Activated CD4-positive, alpha-beta memory T cell treated with anti-CD3 and anti-CD28 coated beads for 36 hours (primary cell): ENCODE data around the gene PALM. TPM values are rescaled to one million over a fixed set of nuclear protein-coding genes. Genes with fewer than 3 reads are reported as not detected.
"Not testable (repeated sequence)": the region's sequence is repeated elsewhere in the genome, so short reads cannot be mapped to it uniquely, and the experiment has no call there.

ENCODE experiments used
- CTCF ChIA-PET: fragments of 350-600 bp; sonication (Branson Sonifier 250); formaldehyde crosslinking; loops from one replicate; lab custom pipeline; 2021; ENCODE audit warnings: antibody characterized with exemption, inconsistent platforms; lab: Charles Lee
- POLR2A ChIA-PET: fragments of 350-600 bp; sonication (Branson Sonifier 250); formaldehyde crosslinking; loops from one replicate; lab custom pipeline; 2021; ENCODE audit warnings: antibody characterized with exemption; lab: Charles Lee
- DNase-seq: peaks from one replicate; pipeline ENCODE4 v3.0.0-alpha.2; 2020
- H3K27ac Mint-ChIP-seq: one replicate; pipeline ENCODE4 v1.8.0; 2021; ENCODE audit warnings: mixed read lengths
- H3K27me3 Mint-ChIP-seq: one replicate; pipeline ENCODE4 v1.8.0; 2021; ENCODE audit warnings: mixed read lengths
- H3K36me3 Mint-ChIP-seq: one replicate; pipeline ENCODE4 v1.8.0; 2021; ENCODE audit warnings: mixed read lengths
- H3K4me1 Mint-ChIP-seq: one replicate; pipeline ENCODE4 v1.8.0; 2021; ENCODE audit warnings: low read depth, mixed read lengths
- H3K4me3 Mint-ChIP-seq: one replicate; pipeline ENCODE4 v1.8.0; 2021; ENCODE audit warnings: mild to moderate bottlenecking, mixed read lengths
- H3K9me3 Mint-ChIP-seq: one replicate; pipeline ENCODE4 v1.8.0; 2021; ENCODE audit warnings: mixed read lengths
- intact Hi-C: fragments of 100-400 bp; cut with micrococcal nuclease; formaldehyde crosslinking; loops from one replicate; pipeline ENCODE4 v1.15.1; 2023
- total RNA-seq, 2 experiments: library from RNA; stranded (reverse); gene quantifications; one replicate each; pipeline ENCODE4 v1.2.3, GENCODE V29; 2021

PALM gene
- total RNA-seq, 2 experiments from 2014 or later = 0.17 TPM; not detected in 1

GRCh38 chr19:718251-718951 lies 9.7 kb downstream of the PALM start:
- H3K4me3 Mint-ChIP-seq = no peak overlapping the region
- ChIA-PET POLR2A (no interaction called here), CTCF (no interaction called here)
- no peak overlapping the region for H3K27ac Mint-ChIP-seq
- H3K4me1 Mint-ChIP-seq = no peaks in the 10 kb centered on the region
- intact Hi-C loops = no loop called here
- peaks cover 25% of the 10 kb centered on the region for H3K27me3 Mint-ChIP-seq
- H3K36me3 Mint-ChIP-seq = peaks cover 1% of the 10 kb centered on the region
- DNase-seq = no peak
- H3K9me3 Mint-ChIP-seq = peaks cover 8% of the 10 kb centered on the region

GRCh38 chr19:718991-719512 lies 10.3 kb downstream of the PALM start:
- Mint-ChIP-seq H3K4me1 (no peaks in the 10 kb centered on the region), H3K27ac (no peak overlapping the region), H3K27me3 (peaks cover 27% of the 10 kb centered on the region), H3K9me3 (peaks cover 8% of the 10 kb centered on the region), H3K36me3 (peaks cover 1% of the 10 kb centered on the region), H3K4me3 (no peak overlapping the region)
- intact Hi-C loops = no loop called here
- ChIA-PET CTCF (no interaction called here), POLR2A (no interaction called here)
- no peak for DNase-seq

- POLR2A ChIA-PET = no interaction called here
- H3K4me3 Mint-ChIP-seq = no peak overlapping the region
These were observed 11.1 kb downstream of the PALM start for GRCh38 chr19:719636-720344.

GRCh38 chr19:720345-721160 lies 11.8 kb downstream of the PALM start:
- Mint-ChIP-seq H3K4me3 (no peak overlapping the region), H3K9me3 (peaks cover 4% of the 10 kb centered on the region), H3K36me3 (peaks cover under 1% of the 10 kb centered on the region), H3K27me3 (peaks cover 23% of the 10 kb centered on the region), H3K27ac (no peak overlapping the region), H3K4me1 (no peaks in the 10 kb centered on the region)
- intact Hi-C loops = no loop called here
- no peak for DNase-seq
- ChIA-PET CTCF (no interaction called here), POLR2A (no interaction called here)

More at GRCh38 chr19:719636-720344, 11.1 kb downstream of the PALM start:
- H3K36me3 Mint-ChIP-seq = peaks cover 1% of the 10 kb centered on the region
- no peaks in the 10 kb centered on the region for H3K4me1 Mint-ChIP-seq
- intact Hi-C loops = no loop called here
- no peak for DNase-seq
- H3K27me3 Mint-ChIP-seq = peaks cover 27% of the 10 kb centered on the region
- H3K27ac Mint-ChIP-seq = no peak overlapping the region
- CTCF ChIA-PET = no interaction called here
- H3K9me3 Mint-ChIP-seq = peaks cover 8% of the 10 kb centered on the region

- Mint-ChIP-seq H3K27me3 (peaks cover 22% of the 10 kb centered on the region), H3K4me3 (no peak overlapping the region), H3K9me3 (no peaks in the 10 kb centered on the region), H3K36me3 (no peaks in the 10 kb centered on the region), H3K27ac (no peak overlapping the region), H3K4me1 (no peaks in the 10 kb centered on the region)
- no peak for DNase-seq
- POLR2A ChIA-PET = no interaction called here
- CTCF ChIA-PET = interaction anchor here (1.4 kb wide), 1 partner anchor 12 kb away, joined by 5 read pairs; no protein-coding TSS in a partner anchor
- intact Hi-C loops = no loop called here
These were observed 13.9 kb downstream of the PALM start for GRCh38 chr19:722553-723101.

GRCh38 chr19:723247-723646 lies 14.5 kb downstream of the PALM start:
- no peak overlapping the region for H3K4me3 Mint-ChIP-seq
- POLR2A ChIA-PET = no interaction called here
- H3K27ac Mint-ChIP-seq = no peak overlapping the region
- H3K36me3 Mint-ChIP-seq = no peaks in the 10 kb centered on the region
- intact Hi-C loops = no loop called here
- H3K9me3 Mint-ChIP-seq = no peaks in the 10 kb centered on the region
- DNase-seq = no peak
- peaks cover 20% of the 10 kb centered on the region for H3K27me3 Mint-ChIP-seq
- no peaks in the 10 kb centered on the region for H3K4me1 Mint-ChIP-seq
- CTCF ChIA-PET = interaction anchor here (1.4 kb wide), 1 partner anchor 11 kb away, joined by 5 read pairs; no protein-coding TSS in a partner anchor

- CTCF ChIA-PET = interaction anchor here (1.4 kb wide), 1 partner anchor 11 kb away, joined by 5 read pairs; no protein-coding TSS in a partner anchor
- no peak for DNase-seq
- POLR2A ChIA-PET = no interaction called here
- no peaks in the 10 kb centered on the region for H3K9me3 Mint-ChIP-seq
- no peak overlapping the region for H3K27ac Mint-ChIP-seq
- peaks cover 15% of the 10 kb centered on the region for H3K27me3 Mint-ChIP-seq
- no peaks in the 10 kb centered on the region for H3K36me3 Mint-ChIP-seq
- no peak overlapping the region for H3K4me3 Mint-ChIP-seq
- intact Hi-C loops = no loop called here
- no peaks in the 10 kb centered on the region for H3K4me1 Mint-ChIP-seq
These were observed 15.0 kb downstream of the PALM start for GRCh38 chr19:723714-724113.

- peaks cover 15% of the 10 kb centered on the region for H3K27me3 Mint-ChIP-seq
- H3K9me3 Mint-ChIP-seq = no peaks in the 10 kb centered on the region
- no peak for DNase-seq
- H3K36me3 Mint-ChIP-seq = no peaks in the 10 kb centered on the region
- intact Hi-C loops = no loop called here
- H3K4me1 Mint-ChIP-seq = no peaks in the 10 kb centered on the region
- CTCF ChIA-PET = no interaction called here
- H3K4me3 Mint-ChIP-seq = no peak overlapping the region
- H3K27ac Mint-ChIP-seq = no peak overlapping the region
- POLR2A ChIA-PET = no interaction called here
These were observed 16.8 kb downstream of the PALM start for GRCh38 chr19:725461-726089.

- intact Hi-C loops = no loop called here
- no peaks in the 10 kb centered on the region for H3K36me3 Mint-ChIP-seq
- H3K4me3 Mint-ChIP-seq = no peak overlapping the region
- H3K9me3 Mint-ChIP-seq = no peaks in the 10 kb centered on the region
- H3K27me3 Mint-ChIP-seq = peaks cover 12% of the 10 kb centered on the region
- no peaks in the 10 kb centered on the region for H3K4me1 Mint-ChIP-seq
- no peak for DNase-seq
- ChIA-PET CTCF (no interaction called here), POLR2A (no interaction called here)
- no peak overlapping the region for H3K27ac Mint-ChIP-seq
These were observed 18.5 kb downstream of the PALM start for GRCh38 chr19:726993-727956.

- DNase-seq = no peak
- Mint-ChIP-seq H3K9me3 (no peaks in the 10 kb centered on the region), H3K27me3 (peaks cover 9% of the 10 kb centered on the region), H3K4me3 (no peak overlapping the region), H3K27ac (no peak overlapping the region), H3K36me3 (no peaks in the 10 kb centered on the region), H3K4me1 (no peaks in the 10 kb centered on the region)
- intact Hi-C loops = no loop called here
- ChIA-PET POLR2A (no interaction called here), CTCF (no interaction called here)
These were observed 19.3 kb downstream of the PALM start for GRCh38 chr19:728011-728410.

- DNase-seq, H3K4me3 Mint-ChIP-seq, intact Hi-C loops, H3K27me3 Mint-ChIP-seq, POLR2A ChIA-PET, CTCF ChIA-PET, H3K36me3 Mint-ChIP-seq, H3K4me1 Mint-ChIP-seq, H3K9me3 Mint-ChIP-seq, H3K27ac Mint-ChIP-seq: not testable (repeated sequence)
These were observed 20.8 kb downstream of the PALM start for GRCh38 chr19:729564-729963.
